PC-3 (cell line): ENCODE results near the gene MYBPC3. TPM values are rescaled to one million over a fixed set of nuclear protein-coding genes. Genes with fewer than 3 reads are reported as not detected.

ENCODE experiments used
- ATAC-seq: fragments of 200-7000 bp; cut with Tn5 transposase; 2 replicates; pipeline ENCODE4 v1.9.1; 2020; ENCODE audit warnings: mild to moderate bottlenecking, moderate library complexity
- BruUV-seq: library from RNA; stranded (reverse); fragments of 400-500 nt; replicated peaks from 2 replicates; lab custom pipeline; 2021; lab: Mats Ljungman, UMichigan
- CTCF ChIA-PET: fragments of 300-600 bp; sonication (Branson Sonifier 250); formaldehyde crosslinking; loops from one replicate; lab custom pipeline; 2022; ENCODE audit warnings: antibody characterized with exemption; lab: Charles Lee
- POLR2A ChIA-PET: fragments of 300-600 bp; sonication (Branson Sonifier 250); formaldehyde crosslinking; loops from one replicate; lab custom pipeline; 2022; ENCODE audit warnings: antibody characterized with exemption; ENCODE audit not compliant: unreplicated experiment; lab: Charles Lee
- DNase-seq: peaks from one replicate; pipeline ENCODE4 v3.0.0-alpha.2; 2015
- H2AFZ ChIP-seq: fragments of 300-600 bp; sonication (generic); 2 replicates; pipeline ENCODE4 v1.6.0; 2016; ENCODE audit warnings: antibody characterized with exemption, low read length
- H3F3A ChIP-seq: fragments of 300-600 bp; sonication (generic); one replicate; pipeline ENCODE4 v1.6.0; 2017; ENCODE audit warnings: antibody characterized with exemption, low read length, control low read depth, mild to moderate bottlenecking; ENCODE audit not compliant: unreplicated experiment
- H3K27ac ChIP-seq: fragments of 300-600 bp; sonication (generic); 2 replicates; pipeline ENCODE4 v1.5.1; 2016; ENCODE audit warnings: mild to moderate bottlenecking, low read length
- H3K27me3 ChIP-seq: fragments of 300-600 bp; sonication (generic); 2 replicates; pipeline ENCODE4 v1.6.1; 2016; ENCODE audit warnings: low read length, mixed read lengths
- H3K36me3 ChIP-seq: fragments of 300-600 bp; sonication (generic); 2 replicates; pipeline ENCODE4 v1.6.1; 2016; ENCODE audit warnings: low read depth, mixed run types, low read length, mixed read lengths
- H3K4me1 ChIP-seq: fragments of 300-600 bp; sonication (generic); 2 replicates; pipeline ENCODE4 v1.5.1; 2016; ENCODE audit warnings: low read length; ENCODE audit not compliant: insufficient read depth
- H3K4me2 ChIP-seq: fragments of 300-600 bp; sonication (generic); 2 replicates; pipeline ENCODE4 v1.6.0; 2016; ENCODE audit warnings: low read length
- H3K4me3 ChIP-seq: fragments of 300-600 bp; sonication (generic); 2 replicates; pipeline ENCODE4 v1.5.1; 2016; ENCODE audit warnings: mild to moderate bottlenecking, low read length, mixed read lengths
- H3K79me2 ChIP-seq: fragments of 300-600 bp; sonication (generic); 2 replicates; pipeline ENCODE4 v1.6.1; 2017; ENCODE audit warnings: low read length, mixed read lengths
- H3K9ac ChIP-seq: fragments of 300-600 bp; sonication (generic); 2 replicates; pipeline ENCODE4 v1.6.0; 2016; ENCODE audit warnings: mild to moderate bottlenecking, low read length
- H3K9me2 ChIP-seq: fragments of 300-600 bp; sonication (generic); replicated peaks from 2 replicates; pipeline ENCODE4 v1.6.1; 2016; ENCODE audit warnings: mixed run types, low read length, mixed read lengths
- H3K9me3 ChIP-seq: fragments of 300-600 bp; sonication (generic); 2 replicates; pipeline ENCODE4 v1.6.1; 2016; ENCODE audit warnings: low read length, mixed read lengths
- H4K20me1 ChIP-seq: fragments of 300-600 bp; sonication (generic); 2 replicates; pipeline ENCODE4 v1.6.1; 2016; ENCODE audit warnings: low read length, mixed read lengths
- EZH2 ChIP-seq: fragments of 300-600 bp; sonication (generic); IDR thresholded peaks from one replicate; pipeline ENCODE4 v1.6.1; 2017; ENCODE audit warnings: antibody characterized with exemption, mild to moderate bottlenecking, low read length; ENCODE audit not compliant: unreplicated experiment
- EZH2phosphoT487 ChIP-seq: fragments of 300-600 bp; sonication (generic); IDR thresholded peaks from 2 replicates; pipeline ENCODE4 v1.6.1; 2018; ENCODE audit warnings: mild to moderate bottlenecking, antibody characterized with exemption, low read length, borderline replicate concordance
- intact Hi-C: fragments of 100-400 bp; cut with micrococcal nuclease; formaldehyde crosslinking; loops from 2 replicates; pipeline ENCODE4 v1.9.0; 2023
- total RNA-seq: library from RNA; depleted of rRNA; stranded (reverse); fragments of >200 nt; gene quantifications from 2 replicates; pipeline ENCODE4 v1.2.3, GENCODE V29; 2014
- TF ChIP-seq, protein P1 (sequence below): fragments of 300-600 bp; sonication (generic); conservative IDR thresholded peaks from 2 replicates; pipeline ENCODE4 v1.5.1; 2017; ENCODE audit warnings: antibody characterized with exemption, low read depth, mild to moderate bottlenecking, low read length

Gene MYBPC3
- total RNA-seq, 1 experiment from 2014 or later = not detected

DNA sequence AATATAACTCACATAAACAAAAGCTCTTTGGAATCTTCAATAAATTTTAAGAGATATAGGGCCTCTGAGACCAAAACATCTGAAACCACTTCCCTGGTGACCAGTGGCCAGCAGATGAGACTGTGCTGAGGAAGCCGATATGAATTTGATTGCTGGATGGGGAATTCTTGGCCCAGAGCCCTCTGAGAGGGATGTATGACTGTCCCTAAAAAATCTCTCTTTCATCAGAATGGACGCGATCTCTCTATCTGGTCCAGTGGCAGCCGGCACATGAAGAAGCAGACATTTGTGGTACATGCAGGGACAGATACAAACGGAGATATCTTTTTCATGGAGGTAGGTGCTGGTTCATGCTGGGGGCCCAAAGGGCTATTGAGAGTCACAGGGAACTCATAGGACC is 37.5 kb downstream of the MYBPC3 start:
- CTCF ChIA-PET = no interaction called here
- intact Hi-C loops = no loop called here

DNA sequence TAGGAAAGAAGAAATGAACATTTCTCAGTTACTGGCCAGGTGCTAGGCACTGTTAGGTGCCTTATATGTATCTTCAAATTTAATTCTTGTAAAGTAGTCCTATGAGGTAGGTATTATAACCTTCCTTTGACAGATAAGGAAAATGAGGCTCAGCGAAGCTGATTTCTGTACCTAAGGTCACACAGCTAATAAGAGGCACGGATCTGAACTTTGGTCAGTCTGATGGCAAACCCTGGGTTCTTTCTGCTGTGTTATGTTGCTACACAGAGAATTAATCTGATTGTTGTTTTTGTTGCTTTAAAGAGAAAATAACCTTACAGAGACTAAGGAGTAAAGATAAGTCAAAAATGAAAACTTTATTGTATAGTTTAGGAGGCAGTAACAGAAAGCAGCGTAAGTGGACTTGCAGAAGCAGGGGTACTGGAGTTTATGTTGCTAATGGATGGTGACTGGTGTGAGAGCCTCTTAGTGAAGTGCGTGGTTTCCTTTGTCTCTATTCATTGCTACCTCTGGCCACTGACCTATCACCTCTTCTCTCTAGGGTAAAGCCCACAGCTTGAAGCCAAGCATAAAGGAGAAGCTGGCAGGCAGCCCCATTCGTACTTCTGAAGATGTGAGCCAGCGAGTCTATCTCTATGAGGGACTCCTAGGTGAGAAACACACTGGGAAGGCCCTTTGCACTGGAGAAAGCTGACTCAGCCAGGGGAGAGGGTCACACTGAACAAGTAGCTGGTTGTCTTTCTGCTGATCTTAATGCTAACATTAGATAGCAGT is 44.3 kb downstream of the MYBPC3 start:
- DNase-seq (no peak), ATAC-seq (no peak)
- POLR2A ChIA-PET = no interaction called here
- Histone ChIP-seq H3K4me3 (no peak overlapping the region), H3K4me2 (no peak overlapping the region), H3K9ac (no peak overlapping the region), H2AFZ (no peak overlapping the region), H3K36me3 (peaks cover 23% of the 10 kb centered on the region), H3F3A (no peaks in the 10 kb centered on the region), H3K9me3 (no peaks in the 10 kb centered on the region), H3K27ac (no peak overlapping the region), H4K20me1 (no peaks in the 10 kb centered on the region), H3K4me1 (no peaks in the 10 kb centered on the region), H3K79me2 (no peaks in the 10 kb centered on the region), H3K27me3 (no peaks in the 10 kb centered on the region), H3K9me2 (no peaks in the 10 kb centered on the region)
- no TSS peak for BruUV-seq
- TF ChIP-seq EZH2 = no peak
- TF ChIP-seq, protein P1, sequence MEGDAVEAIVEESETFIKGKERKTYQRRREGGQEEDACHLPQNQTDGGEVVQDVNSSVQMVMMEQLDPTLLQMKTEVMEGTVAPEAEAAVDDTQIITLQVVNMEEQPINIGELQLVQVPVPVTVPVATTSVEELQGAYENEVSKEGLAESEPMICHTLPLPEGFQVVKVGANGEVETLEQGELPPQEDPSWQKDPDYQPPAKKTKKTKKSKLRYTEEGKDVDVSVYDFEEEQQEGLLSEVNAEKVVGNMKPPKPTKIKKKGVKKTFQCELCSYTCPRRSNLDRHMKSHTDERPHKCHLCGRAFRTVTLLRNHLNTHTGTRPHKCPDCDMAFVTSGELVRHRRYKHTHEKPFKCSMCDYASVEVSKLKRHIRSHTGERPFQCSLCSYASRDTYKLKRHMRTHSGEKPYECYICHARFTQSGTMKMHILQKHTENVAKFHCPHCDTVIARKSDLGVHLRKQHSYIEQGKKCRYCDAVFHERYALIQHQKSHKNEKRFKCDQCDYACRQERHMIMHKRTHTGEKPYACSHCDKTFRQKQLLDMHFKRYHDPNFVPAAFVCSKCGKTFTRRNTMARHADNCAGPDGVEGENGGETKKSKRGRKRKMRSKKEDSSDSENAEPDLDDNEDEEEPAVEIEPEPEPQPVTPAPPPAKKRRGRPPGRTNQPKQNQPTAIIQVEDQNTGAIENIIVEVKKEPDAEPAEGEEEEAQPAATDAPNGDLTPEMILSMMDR = no peak
- TF ChIP-seq EZH2phosphoT487 = no peak
- intact Hi-C loops = no loop called here
- CTCF ChIA-PET = no interaction called here

More for the DNA sequence above, 37.5 kb downstream of the MYBPC3 start:
- H3K9me3 ChIP-seq = no peaks in the 10 kb centered on the region
- no peak for ATAC-seq
- H3K4me1 ChIP-seq = no peaks in the 10 kb centered on the region
- no peak overlapping the region for H3K4me3 ChIP-seq
- H3K9ac ChIP-seq = no peak overlapping the region
- BruUV-seq = no TSS peak
- TF ChIP-seq EZH2phosphoT487 = no peak
- no peak for TF ChIP-seq EZH2
- TF ChIP-seq, protein P1 = no peak
- H3K27ac ChIP-seq = no peak overlapping the region
- no peak overlapping the region for H2AFZ ChIP-seq
- no peaks in the 10 kb centered on the region for H3K27me3 ChIP-seq
- H3K36me3 ChIP-seq = peaks cover 6% of the 10 kb centered on the region; the same call in 1 of the 2 replicates
- DNase-seq = no peak
- H3K4me2 ChIP-seq = no peak overlapping the region
- no peaks in the 10 kb centered on the region for H3K9me2 ChIP-seq
- H4K20me1 ChIP-seq = no peaks in the 10 kb centered on the region
- H3F3A ChIP-seq = no peaks in the 10 kb centered on the region
- no peaks in the 10 kb centered on the region for H3K79me2 ChIP-seq
- POLR2A ChIA-PET = interaction anchor here (0.7 kb wide), 1 partner anchor 40 kb away, joined by 4 read pairs; no protein-coding TSS in a partner anchor

DNA sequence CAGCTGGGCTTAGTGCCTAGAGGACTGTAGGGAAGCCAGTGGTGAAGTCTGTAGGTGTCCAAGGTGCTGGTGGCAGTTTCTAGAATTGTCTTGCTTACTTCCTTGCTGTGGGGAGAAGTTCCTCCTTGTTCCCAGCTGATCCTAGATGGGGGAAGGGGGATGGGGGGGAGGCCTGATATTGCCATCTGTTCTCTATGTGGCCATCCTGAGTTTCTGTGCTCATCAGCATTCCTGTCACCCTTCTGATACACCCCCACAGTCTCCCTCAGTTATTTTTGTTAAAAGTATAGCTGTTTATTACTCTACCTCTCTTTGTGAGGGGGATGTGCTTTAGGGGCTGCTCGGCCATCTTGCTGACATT is 46.0 kb downstream of the MYBPC3 start:
- DNase-seq (no peak), ATAC-seq (no peak)
- TF ChIP-seq, protein P1 = no peak
- TF ChIP-seq EZH2phosphoT487 (no peak), EZH2 (no peak)
- CTCF ChIA-PET = no interaction called here
- Histone ChIP-seq H3K9me2 (no peaks in the 10 kb centered on the region), H3K4me1 (no peaks in the 10 kb centered on the region), H3F3A (no peaks in the 10 kb centered on the region), H3K9me3 (no peaks in the 10 kb centered on the region), H3K27ac (no peak overlapping the region), H2AFZ (no peak overlapping the region), H3K9ac (no peak overlapping the region), H3K36me3 (peaks cover 33% of the 10 kb centered on the region), H3K79me2 (no peaks in the 10 kb centered on the region), H3K27me3 (no peaks in the 10 kb centered on the region), H3K4me3 (no peak overlapping the region), H3K4me2 (no peak overlapping the region), H4K20me1 (no peaks in the 10 kb centered on the region)
- intact Hi-C loops = no loop called here
- BruUV-seq = no TSS peak
- POLR2A ChIA-PET = no interaction called here
